B cell (primary cell): ENCODE measurements around the gene TAF8. TPM values are rescaled to one million over a fixed set of nuclear protein-coding genes. Genes with fewer than 3 reads are reported as not detected.

Experiments used
- ATAC-seq: fragments of 200-7000 bp; cut with Tn5 transposase; one replicate; pipeline ENCODE4 v1.10.0; 2021; ENCODE audit warnings: low read depth, mild to moderate bottlenecking, moderate number of reproducible peaks, moderate library complexity
- CTCF ChIA-PET: fragments of 350-600 bp; sonication (Branson Sonifier 250); formaldehyde crosslinking; loops from one replicate; lab custom pipeline; 2021; ENCODE audit warnings: antibody characterized with exemption, inconsistent platforms; lab: Charles Lee
- POLR2A ChIA-PET: fragments of 350-600 bp; sonication (Branson Sonifier 250); formaldehyde crosslinking; loops from one replicate; lab custom pipeline; 2021; ENCODE audit warnings: antibody characterized with exemption; lab: Charles Lee
- DNase-seq: peaks from one replicate; pipeline ENCODE4 v3.0.0; 2013
- H2AFZ ChIP-seq: 2 replicates; pipeline ENCODE4 v1.6.1; 2012; ENCODE audit warnings: mild to moderate bottlenecking, low read depth, low read length; ENCODE audit not compliant: insufficient read depth, poor library complexity, severe bottlenecking
- H3K27ac ChIP-seq, 2 donors: 1 replicate in 1 of 2; 2 replicates in 1 of 2; pipeline ENCODE4 v1.5.1; 2012 to 2013; ENCODE audit warnings: low read length in 2 of 2, mild to moderate bottlenecking in 2 of 2, moderate library complexity in 1 of 2
- H3K27me3 ChIP-seq, 4 experiments: fragments of 200-600 bp in 1 of 4; sonication (generic) in 1 of 4; replicated peaks in 1 of 4; 1 replicate in 2 of 4; 2 replicates in 2 of 4; pipeline versions ENCODE4 v1.6.1 to v1.7.0; 2013 to 2016; ENCODE audit warnings: low read length in 3 of 4, mild to moderate bottlenecking in 2 of 4, mixed read lengths in 1 of 4, moderate library complexity in 1 of 4; ENCODE audit not compliant: insufficient read depth in 4 of 4, control insufficient read depth in 3 of 4; ENCODE audit errors: control extremely low read depth in 1 of 4
- H3K36me3 ChIP-seq, 2 experiments: replicated peaks in 1 of 2; 1 replicate in 1 of 2; 2 replicates in 1 of 2; pipeline versions ENCODE4 v1.6.1 to v1.7.1; 2013; ENCODE audit warnings: low read length in 1 of 2; ENCODE audit not compliant: insufficient read depth in 2 of 2, control insufficient read depth in 1 of 2; ENCODE audit errors: control extremely low read depth in 1 of 2, extremely low read depth in 1 of 2
- H3K4me1 ChIP-seq, 2 donors: fragments of 200-600 bp in 1 of 2; sonication (generic) in 1 of 2; 1 replicate in 1 of 2; 2 replicates in 1 of 2; pipeline versions ENCODE4 v1.5.1 to v1.6.1; 2013 to 2017; ENCODE audit warnings: low read length in 2 of 2; ENCODE audit not compliant: control insufficient read depth in 2 of 2, insufficient read depth in 2 of 2
- H3K4me2 ChIP-seq: replicated peaks from 2 replicates; pipeline ENCODE3; 2012; ENCODE audit warnings: mild to moderate bottlenecking, low read depth, low read length; ENCODE audit not compliant: poor library complexity, severe bottlenecking
- H3K4me3 ChIP-seq, 5 experiments: fragments of 200-600 bp in 1 of 5; sonication (generic) in 1 of 5; 1 replicate in 3 of 5; 2 replicates in 2 of 5; pipeline versions ENCODE4 v1.5.1 to v1.7.0; 2011 to 2016; ENCODE audit warnings: low read length in 4 of 5, mild to moderate bottlenecking in 4 of 5, low read depth in 2 of 5, control low read depth in 1 of 5, moderate library complexity in 1 of 5; ENCODE audit not compliant: insufficient read depth in 1 of 5; ENCODE audit errors: control extremely low read depth in 1 of 5, extremely low read depth in 1 of 5
- H3K79me2 ChIP-seq: fragments of 200-600 bp; sonication (generic); one replicate; pipeline ENCODE4 v1.6.0; 2016; ENCODE audit warnings: low read length; ENCODE audit not compliant: control insufficient read depth, insufficient read depth
- H3K9ac ChIP-seq: fragments of 200-600 bp; sonication (generic); 2 replicates; pipeline ENCODE4 v1.6.1; 2017; ENCODE audit warnings: mild to moderate bottlenecking, low read length, moderate library complexity
- H3K9me3 ChIP-seq, 3 donors: one replicate each; pipeline versions ENCODE4 v1.6.1 to v1.7.1; 2013; ENCODE audit warnings: low read length in 2 of 3; ENCODE audit not compliant: control insufficient read depth in 2 of 3, insufficient read depth in 1 of 3; ENCODE audit errors: control extremely low read depth in 1 of 3
- H4K20me1 ChIP-seq: 2 replicates; pipeline ENCODE4 v1.6.0; 2012; ENCODE audit warnings: mild to moderate bottlenecking, low read length; ENCODE audit not compliant: insufficient read depth, control insufficient read depth, poor library complexity, severe bottlenecking
- H3K27ac Mint-ChIP-seq: one replicate; pipeline ENCODE4 v1.8.0; 2021; ENCODE audit warnings: mixed read lengths
- H3K27me3 Mint-ChIP-seq: one replicate; pipeline ENCODE4 v1.8.0; 2021; ENCODE audit warnings: mixed read lengths
- H3K4me1 Mint-ChIP-seq: one replicate; pipeline ENCODE4 v1.8.0; 2021; ENCODE audit warnings: mixed read lengths
- H3K4me3 Mint-ChIP-seq: one replicate; pipeline ENCODE4 v1.8.0; 2021; ENCODE audit warnings: mixed read lengths
- H3K9me3 Mint-ChIP-seq: one replicate; pipeline ENCODE4 v1.8.0; 2022; ENCODE audit warnings: mixed read lengths; ENCODE audit not compliant: insufficient read depth
- CTCF ChIP-seq: fragments of 200-600 bp; IDR thresholded peaks from one replicate; pipeline ENCODE4 v1.8.0; 2022; ENCODE audit warnings: antibody characterized with exemption, mild to moderate bottlenecking
- EZH2 ChIP-seq: IDR thresholded peaks from 2 replicates; pipeline ENCODE4 v1.6.1; 2012; ENCODE audit warnings: borderline replicate concordance, low read depth, mild to moderate bottlenecking, moderate library complexity, low read length; ENCODE audit not compliant: insufficient read depth, poor library complexity, severe bottlenecking
- WGBS: methylation state at CpG from one replicate; pipeline ENCODE4 v1.1.5; 2013; ENCODE audit warnings: missing lambda C conversion rate; ENCODE audit not compliant: insufficient coverage; 5-methylcytosine and 5-hydroxymethylcytosine counted together
- intact Hi-C: fragments of 100-400 bp; cut with micrococcal nuclease; formaldehyde crosslinking; loops from one replicate; pipeline ENCODE4 v1.10.0; 2022
- polyA plus RNA-seq: library from polyadenylated mRNA; depleted of rRNA; stranded (reverse); fragments of >200 nt; gene quantifications from 2 replicates; pipeline ENCODE4 v1.2.3, GENCODE V29; 2012
- total RNA-seq, 2 donors: library from RNA; stranded (reverse); fragments of 120-200 nt in 1 of 2; gene quantifications; 1 replicate in 1 of 2; 2 replicates in 1 of 2; pipeline versions ENCODE4 v1.2.3 to v1.2.4, GENCODE V29; 2013 to 2022

TAF8 gene
- total and polyA plus RNA-seq, 2 donors (not counting 1 experiment from before 2014, with no cell fraction given) = 30.6 to 67.0 TPM

GRCh38 chr6:42105156-42105648 is 54.9 kb downstream of the TAF8 start:
- intact Hi-C loops = no loop called here
- Histone ChIP-seq H3K4me1 (peaks cover 6 to 11% of the 10 kb centered on the region in 2 donors), H3K36me3 (no peaks in the 10 kb centered on the region), H3K4me3 (no peak overlapping the region), H3K27me3 (peaks cover 0 to 25% (median 2%) of the 10 kb centered on the region in 4 experiments), H3K9me3 (peaks cover 0 to 9% (median 0%) of the 10 kb centered on the region in 3 donors), H3K27ac (no peak overlapping the region), H3K4me2 (peak overlapping the region; percentile 91), H2AFZ (peak overlapping the region; percentile 84), H4K20me1 (no peaks in the 10 kb centered on the region), H3K79me2 (no peaks in the 10 kb centered on the region), H3K9ac (no peak overlapping the region)
- H3K9me3 Mint-ChIP-seq = no peaks in the 10 kb centered on the region
- 91% methylated on average over 15 of the region's 17 CpGs for WGBS
- H3K4me1 Mint-ChIP-seq = peaks cover 8% of the 10 kb centered on the region
- CTCF ChIA-PET = interaction anchor here (0.7 to 2.1 kb wide), 9 partner anchors 10 to 442 kb away, joined by 3 to 10 read pairs (median 5); no protein-coding TSS in a partner anchor
- peak overlapping the region; percentile 59 for H3K4me3 Mint-ChIP-seq
- DNase-seq (no peak), ATAC-seq (no peak)
- no peak for TF ChIP-seq EZH2
- no peak for TF ChIP-seq CTCF
- POLR2A ChIA-PET = interaction anchor here (0.6 kb wide), 1 partner anchor 57 kb away, joined by 3 read pairs; no protein-coding TSS in a partner anchor
- H3K27me3 Mint-ChIP-seq = peaks cover 21% of the 10 kb centered on the region
- no peak overlapping the region for H3K27ac Mint-ChIP-seq

GRCh38 chr6:42105709-42106108 is 55.4 kb downstream of the TAF8 start:
- DNase-seq = no peak
- no peaks in the 10 kb centered on the region for H3K79me2 ChIP-seq
- Mint-ChIP-seq H3K27me3 (peaks cover 21% of the 10 kb centered on the region), H3K4me1 (peaks cover 8% of the 10 kb centered on the region), H3K4me3 (peak overlapping the region; percentile 49), H3K9me3 (no peaks in the 10 kb centered on the region), H3K27ac (no peak overlapping the region)
- no peak overlapping the region for H3K4me2 ChIP-seq
- CTCF ChIA-PET = interaction anchor here (1.5 kb wide), 1 partner anchor 109 kb away, joined by 4 read pairs; no protein-coding TSS in a partner anchor
- POLR2A ChIA-PET = no interaction called here
- no peaks in the 10 kb centered on the region for H3K36me3 ChIP-seq
- no peak overlapping the region for H3K27ac ChIP-seq
- H4K20me1 ChIP-seq = no peaks in the 10 kb centered on the region
- peaks cover 0 to 25% (median 2%) of the 10 kb centered on the region in 4 experiments for H3K27me3 ChIP-seq
- H2AFZ ChIP-seq = no peak overlapping the region
- intact Hi-C loops = no loop called here
- H3K9ac ChIP-seq = no peak overlapping the region
- no peak for ATAC-seq
- no peak overlapping the region for H3K4me3 ChIP-seq
- H3K9me3 ChIP-seq = peaks cover 0 to 9% (median 5%) of the 10 kb centered on the region in 3 donors
- no peak for TF ChIP-seq CTCF
- TF ChIP-seq EZH2 = no peak
- H3K4me1 ChIP-seq = peaks cover 6 to 11% of the 10 kb centered on the region in 2 donors
- no CpG with 5 or more reads among the region's 1 CpG for WGBS
